ENCODE data around the gene AP4M1.
"Not testable (repeated sequence)": the region's sequence is repeated elsewhere in the genome, so short reads cannot be mapped to it uniquely, and the experiment has no call there.

AP4M1 gene

GRCh38 chr7:100130608-100131453 is 29.4 kb downstream of the AP4M1 start:
- DNase-seq (ENCODE audit: low read depth): peak; percentile 56
- TF ChIP-seq CTCF (IDR thresholded peaks at IDR 0.05; ENCODE audit: low read length, missing control alignments): peak; percentile 69
- no peak overlapping the region for H3K4me3 ChIP-seq (replicated peaks; ENCODE audit: low read depth, low read length)

GRCh38 chr7:100132126-100132525 is 30.7 kb downstream of the AP4M1 start:
- TF ChIP-seq CTCF (IDR thresholded peaks at IDR 0.05; ENCODE audit: low read length, missing control alignments): no peak
- no peak overlapping the region for H3K4me3 ChIP-seq (replicated peaks; ENCODE audit: low read depth, low read length)
- DNase-seq (ENCODE audit: low read depth): no peak

- peak; percentile 97 for TF ChIP-seq CTCF (IDR thresholded peaks at IDR 0.05; ENCODE audit: low read length, missing control alignments)
- DNase-seq (ENCODE audit: low read depth): peak; percentile 76
- no peak overlapping the region for H3K4me3 ChIP-seq (replicated peaks; ENCODE audit: low read depth, low read length)
Observed at GRCh38 chr7:100132697-100133151, 31.3 kb downstream of the AP4M1 start.

GRCh38 chr7:100137851-100138760 is 36.7 kb downstream of the AP4M1 start:
- no peak for DNase-seq (ENCODE audit: low read depth)
- H3K4me3 ChIP-seq (replicated peaks; ENCODE audit: low read depth, low read length): no peak overlapping the region
- no peak for TF ChIP-seq CTCF (IDR thresholded peaks at IDR 0.05; ENCODE audit: low read length, missing control alignments)

GRCh38 chr7:100141555-100141949 is 40.1 kb downstream of the AP4M1 start:
- no peak for TF ChIP-seq CTCF (IDR thresholded peaks at IDR 0.05; ENCODE audit: low read length, missing control alignments)

GRCh38 chr7:100142461-100142860 is 41.0 kb downstream of the AP4M1 start:
- no peak for DNase-seq (ENCODE audit: low read depth)
- no peak for TF ChIP-seq CTCF (IDR thresholded peaks at IDR 0.05; ENCODE audit: low read length, missing control alignments)
- H3K4me3 ChIP-seq (replicated peaks; ENCODE audit: low read depth, low read length): no peak overlapping the region

More at GRCh38 chr7:100141555-100141949, 40.1 kb downstream of the AP4M1 start:
- no peak overlapping the region for H3K4me3 ChIP-seq (replicated peaks; ENCODE audit: low read depth, low read length)
- no peak for DNase-seq (ENCODE audit: low read depth)

- not testable (repeated sequence) for H3K4me3 ChIP-seq (replicated peaks; ENCODE audit: low read depth, low read length)
- peak; percentile 66 for DNase-seq (ENCODE audit: low read depth)
Observed at GRCh38 chr7:100146350-100146749, 44.9 kb downstream of the AP4M1 start.

Data from fibroblast of pulmonary artery (primary cell).